PC-9 (cell line): ENCODE results near the gene VAC14.

Source experiments
- CTCF ChIP-seq: fragments of 200-600 bp; sonication (generic); conservative IDR thresholded peaks from 2 replicates; pipeline ENCODE4 v1.6.1; 2017; ENCODE audit warnings: mixed run types, antibody characterized with exemption, mild to moderate bottlenecking, moderate library complexity
- EZH2 ChIP-seq: fragments of 200-600 bp; sonication (generic); IDR thresholded peaks from 2 replicates; pipeline ENCODE4 v1.8.0; 2017; ENCODE audit warnings: antibody characterized with exemption, low read depth

GRCh38 chr16:70743791-70744190, 57.2 kb downstream of the VAC14 start:
- TF ChIP-seq CTCF (no peak), EZH2 (no peak)
